IPS-18a (cell line): Measurements from ENCODE around the gene RAB8A.

Source experiments
- H3K27ac ChIP-seq: one replicate; pipeline ENCODE4 v1.5.1; 2013; ENCODE audit warnings: low read length
- H3K27me3 ChIP-seq: one replicate; pipeline ENCODE4 v1.6.1; 2013; ENCODE audit warnings: mild to moderate bottlenecking, low read length; ENCODE audit not compliant: control insufficient read depth, insufficient read depth
- H3K36me3 ChIP-seq: one replicate; pipeline ENCODE4 v1.6.1; 2013; ENCODE audit warnings: low read depth, low read length; ENCODE audit not compliant: control insufficient read depth
- H3K4me1 ChIP-seq: one replicate; pipeline ENCODE4 v1.6.1; 2013; ENCODE audit warnings: low read depth, low read length; ENCODE audit not compliant: control insufficient read depth
- H3K4me3 ChIP-seq: one replicate; pipeline ENCODE4 v1.5.1; 2013; ENCODE audit warnings: low read length
- H3K9ac ChIP-seq: one replicate; pipeline ENCODE4 v1.6.1; 2013; ENCODE audit warnings: mild to moderate bottlenecking, low read length, moderate library complexity
- H3K9me3 ChIP-seq: one replicate; pipeline ENCODE4 v1.6.1; 2013; ENCODE audit warnings: low read depth, low read length; ENCODE audit not compliant: control insufficient read depth

RAB8A gene

GRCh38 chr19:16136185-16136999 is 24.7 kb downstream of the RAB8A start:
- no peak overlapping the region for H3K4me3 ChIP-seq
- H3K4me1 ChIP-seq, result no peaks in the 10 kb centered on the region
- peaks cover 26% of the 10 kb centered on the region for H3K36me3 ChIP-seq
- no peak overlapping the region for H3K9ac ChIP-seq
- H3K9me3 ChIP-seq, result no peaks in the 10 kb centered on the region
- no peaks in the 10 kb centered on the region for H3K27me3 ChIP-seq
- H3K27ac ChIP-seq, result no peak overlapping the region

GRCh38 chr19:16139752-16140151 is 28.1 kb downstream of the RAB8A start:
- Histone ChIP-seq H3K9ac (no peak overlapping the region), H3K9me3 (no peaks in the 10 kb centered on the region), H3K4me1 (no peaks in the 10 kb centered on the region), H3K27me3 (no peaks in the 10 kb centered on the region), H3K4me3 (no peak overlapping the region), H3K27ac (no peak overlapping the region), H3K36me3 (no peaks in the 10 kb centered on the region)

GRCh38 chr19:16141043-16141442 is 29.4 kb downstream of the RAB8A start:
- H3K9me3 ChIP-seq, result no peaks in the 10 kb centered on the region
- no peaks in the 10 kb centered on the region for H3K4me1 ChIP-seq
- no peak overlapping the region for H3K4me3 ChIP-seq
- no peak overlapping the region for H3K27ac ChIP-seq
- H3K9ac ChIP-seq, result no peak overlapping the region
- H3K27me3 ChIP-seq, result no peaks in the 10 kb centered on the region
- no peaks in the 10 kb centered on the region for H3K36me3 ChIP-seq

DNA sequence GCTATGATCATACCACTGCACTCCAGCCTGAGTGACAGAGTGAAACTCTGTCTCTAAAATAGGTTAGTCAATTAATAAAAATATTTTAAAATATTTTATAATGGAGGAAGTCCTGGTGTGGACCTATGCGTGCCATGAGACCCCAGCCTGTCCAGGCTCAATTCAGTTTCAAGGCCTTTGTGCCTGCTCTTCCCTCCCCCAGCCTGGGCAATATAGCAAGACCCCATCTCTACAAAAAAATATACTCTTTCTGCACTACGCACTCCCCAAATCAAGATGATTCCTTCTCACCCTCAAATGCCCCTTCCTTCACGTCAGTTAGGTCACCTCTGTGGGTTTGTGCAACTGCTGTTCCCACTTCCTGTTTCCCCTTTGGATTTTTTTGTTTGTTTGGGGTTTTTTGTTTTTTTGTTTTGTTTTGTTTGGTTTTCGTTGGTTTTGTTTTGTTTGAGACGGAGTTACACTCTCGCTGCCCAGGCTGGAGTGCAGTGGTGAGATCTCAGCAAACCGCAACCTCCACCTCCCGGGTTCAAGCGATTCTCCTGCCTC is 30.4 kb downstream of the RAB8A start:
- H3K27ac ChIP-seq, result no peak overlapping the region
- H3K9ac ChIP-seq, result no peak overlapping the region
- H3K36me3 ChIP-seq, result no peaks in the 10 kb centered on the region
- H3K9me3 ChIP-seq, result no peaks in the 10 kb centered on the region
- no peaks in the 10 kb centered on the region for H3K27me3 ChIP-seq
- H3K4me1 ChIP-seq, result no peaks in the 10 kb centered on the region
- no peak overlapping the region for H3K4me3 ChIP-seq

- Histone ChIP-seq H3K4me1 (no peaks in the 10 kb centered on the region), H3K27ac (no peak within 1 kb of the TSS), H3K4me3 (no peak within 1 kb of the TSS), H3K9me3 (no peaks in the 10 kb centered on the region), H3K36me3 (no peaks in the 10 kb centered on the region), H3K27me3 (no peaks in the 10 kb centered on the region), H3K9ac (no peak within 1 kb of the TSS)
These were observed 31.9 kb downstream of the RAB8A start, which contains the start of gene HSH2D for GRCh38 chr19:16143399-16144215. Gene HSH2D (plus strand): TSS chr19:16143685. CDS start chr19:16148751, 5,066 bp downstream.

DNA sequence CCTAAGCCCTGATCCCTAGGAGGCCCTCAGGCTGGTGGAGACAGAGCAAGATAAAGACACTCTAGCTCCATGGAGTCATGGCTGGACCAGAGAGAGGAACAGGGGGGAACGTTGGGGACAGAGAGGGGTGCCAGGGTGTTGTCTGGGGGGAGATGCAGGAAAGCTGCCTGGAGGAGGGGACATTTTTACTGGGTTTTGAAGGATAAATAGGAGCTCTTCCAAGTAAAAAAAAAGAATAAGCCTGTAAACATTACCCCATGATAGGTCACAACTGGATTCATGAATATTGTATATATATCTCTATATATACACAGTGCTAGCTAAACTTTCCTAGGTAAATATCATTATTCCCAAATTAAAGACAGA is 32.5 kb downstream of the RAB8A start:
- H3K27ac ChIP-seq, result no peak overlapping the region
- H3K4me1 ChIP-seq, result no peaks in the 10 kb centered on the region
- H3K9ac ChIP-seq, result no peak overlapping the region

DNA sequence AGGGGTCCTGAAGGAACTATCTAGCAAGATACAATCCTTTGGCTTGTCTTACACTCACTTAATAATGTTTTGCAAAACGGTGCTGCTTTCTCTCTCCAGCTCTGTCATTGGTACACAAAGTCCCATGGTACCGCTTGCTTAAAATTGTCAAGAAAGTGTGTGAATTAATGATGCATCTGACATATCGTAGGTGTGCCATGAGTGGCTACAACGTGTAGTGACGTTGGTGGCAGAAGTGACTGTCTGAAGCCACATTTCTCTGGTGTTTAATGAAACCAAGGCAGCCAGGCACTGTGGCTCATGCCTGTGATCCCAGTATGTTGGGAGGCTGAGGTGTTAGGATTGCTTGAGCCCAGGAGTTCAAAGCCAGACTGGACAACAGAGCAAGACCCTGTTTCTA is 34.4 kb downstream of the RAB8A start:
- H3K36me3 ChIP-seq, result no peaks in the 10 kb centered on the region
- no peaks in the 10 kb centered on the region for H3K9me3 ChIP-seq
- no peaks in the 10 kb centered on the region for H3K4me1 ChIP-seq
- H3K27ac ChIP-seq, result no peak overlapping the region
- no peaks in the 10 kb centered on the region for H3K27me3 ChIP-seq
- no peak overlapping the region for H3K4me3 ChIP-seq
- H3K9ac ChIP-seq, result no peak overlapping the region

More for the DNA sequence above, 32.5 kb downstream of the RAB8A start:
- Histone ChIP-seq H3K27me3 (no peaks in the 10 kb centered on the region), H3K4me3 (no peak overlapping the region), H3K9me3 (no peaks in the 10 kb centered on the region), H3K36me3 (no peaks in the 10 kb centered on the region)

GRCh38 chr19:16148443-16149229 is 36.9 kb downstream of the RAB8A start:
- Histone ChIP-seq H3K4me1 (no peaks in the 10 kb centered on the region), H3K9ac (no peak overlapping the region), H3K4me3 (no peak overlapping the region), H3K9me3 (no peaks in the 10 kb centered on the region), H3K27me3 (no peaks in the 10 kb centered on the region), H3K27ac (no peak overlapping the region), H3K36me3 (no peaks in the 10 kb centered on the region)

GRCh38 chr19:16153582-16154336 is 42.1 kb downstream of the RAB8A start:
- Histone ChIP-seq H3K27me3 (no peaks in the 10 kb centered on the region), H3K27ac (no peak overlapping the region), H3K4me3 (no peak overlapping the region), H3K9ac (no peak overlapping the region), H3K9me3 (no peaks in the 10 kb centered on the region), H3K36me3 (no peaks in the 10 kb centered on the region), H3K4me1 (no peaks in the 10 kb centered on the region)

- H3K4me1 ChIP-seq, result no peaks in the 10 kb centered on the region
- no peak overlapping the region for H3K4me3 ChIP-seq
- H3K36me3 ChIP-seq, result no peaks in the 10 kb centered on the region
- no peaks in the 10 kb centered on the region for H3K9me3 ChIP-seq
- H3K9ac ChIP-seq, result no peak overlapping the region
- H3K27ac ChIP-seq, result no peak overlapping the region
- H3K27me3 ChIP-seq, result no peaks in the 10 kb centered on the region
These were observed 42.9 kb downstream of the RAB8A start for GRCh38 chr19:16154557-16154956.
